Nephron progenitor cell (in vitro differentiated cells): ENCODE results near the gene APIP.

Source experiments
- DNase-seq: peaks from one replicate; pipeline ENCODE4 v3.0.0; 2021
- H3K27ac Mint-ChIP-seq: 2 replicates; pipeline ENCODE4 v1.8.0; 2021; ENCODE audit warnings: mild to moderate bottlenecking, moderate library complexity, mixed read lengths
- H3K27me3 Mint-ChIP-seq: 2 replicates; pipeline ENCODE4 v1.8.0; 2021; ENCODE audit warnings: mild to moderate bottlenecking, low read depth, mixed read lengths; ENCODE audit not compliant: poor library complexity
- H3K36me3 Mint-ChIP-seq: 2 replicates; pipeline ENCODE4 v1.8.0; 2021; ENCODE audit warnings: low read depth, mixed read lengths
- H3K4me1 Mint-ChIP-seq: 2 replicates; pipeline ENCODE4 v1.8.0; 2021; ENCODE audit warnings: mixed read lengths
- H3K4me3 Mint-ChIP-seq: 2 replicates; pipeline ENCODE4 v1.8.0; 2021; ENCODE audit warnings: mild to moderate bottlenecking, moderate library complexity, mixed read lengths
- H3K9me3 Mint-ChIP-seq: 2 replicates; pipeline ENCODE4 v1.8.0; 2021; ENCODE audit warnings: mild to moderate bottlenecking, moderate library complexity, mixed read lengths
- TF ChIP-seq, protein P1 (sequence below): fragments of 200-600 bp; sonication (generic); IDR thresholded peaks from 2 replicates; pipeline ENCODE4 v1.5.0; 2021; ENCODE audit warnings: antibody characterized with exemption

APIP gene

GRCh38 chr11:34928960-34929680 lies 12.9 kb upstream of the APIP start:
- no peak overlapping the region for H3K4me3 Mint-ChIP-seq
- TF ChIP-seq, protein P1, sequence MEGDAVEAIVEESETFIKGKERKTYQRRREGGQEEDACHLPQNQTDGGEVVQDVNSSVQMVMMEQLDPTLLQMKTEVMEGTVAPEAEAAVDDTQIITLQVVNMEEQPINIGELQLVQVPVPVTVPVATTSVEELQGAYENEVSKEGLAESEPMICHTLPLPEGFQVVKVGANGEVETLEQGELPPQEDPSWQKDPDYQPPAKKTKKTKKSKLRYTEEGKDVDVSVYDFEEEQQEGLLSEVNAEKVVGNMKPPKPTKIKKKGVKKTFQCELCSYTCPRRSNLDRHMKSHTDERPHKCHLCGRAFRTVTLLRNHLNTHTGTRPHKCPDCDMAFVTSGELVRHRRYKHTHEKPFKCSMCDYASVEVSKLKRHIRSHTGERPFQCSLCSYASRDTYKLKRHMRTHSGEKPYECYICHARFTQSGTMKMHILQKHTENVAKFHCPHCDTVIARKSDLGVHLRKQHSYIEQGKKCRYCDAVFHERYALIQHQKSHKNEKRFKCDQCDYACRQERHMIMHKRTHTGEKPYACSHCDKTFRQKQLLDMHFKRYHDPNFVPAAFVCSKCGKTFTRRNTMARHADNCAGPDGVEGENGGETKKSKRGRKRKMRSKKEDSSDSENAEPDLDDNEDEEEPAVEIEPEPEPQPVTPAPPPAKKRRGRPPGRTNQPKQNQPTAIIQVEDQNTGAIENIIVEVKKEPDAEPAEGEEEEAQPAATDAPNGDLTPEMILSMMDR, result no peak
- H3K4me1 Mint-ChIP-seq, result peaks cover 11% of the 10 kb centered on the region
- H3K36me3 Mint-ChIP-seq, result peaks cover 29% of the 10 kb centered on the region
- H3K27me3 Mint-ChIP-seq, result no peaks in the 10 kb centered on the region
- H3K27ac Mint-ChIP-seq, result no peak overlapping the region
- H3K9me3 Mint-ChIP-seq, result no peaks in the 10 kb centered on the region
- no peak for DNase-seq

GRCh38 chr11:34928268-34928959 lies 12.2 kb upstream of the APIP start:
- no peak overlapping the region for H3K4me3 Mint-ChIP-seq
- no peak for DNase-seq
- H3K27ac Mint-ChIP-seq, result no peak overlapping the region
- H3K27me3 Mint-ChIP-seq, result no peaks in the 10 kb centered on the region
- peaks cover 11% of the 10 kb centered on the region for H3K4me1 Mint-ChIP-seq
- H3K36me3 Mint-ChIP-seq, result peaks cover 25% of the 10 kb centered on the region
- H3K9me3 Mint-ChIP-seq, result no peaks in the 10 kb centered on the region
- TF ChIP-seq, protein P1, result no peak

DNA sequence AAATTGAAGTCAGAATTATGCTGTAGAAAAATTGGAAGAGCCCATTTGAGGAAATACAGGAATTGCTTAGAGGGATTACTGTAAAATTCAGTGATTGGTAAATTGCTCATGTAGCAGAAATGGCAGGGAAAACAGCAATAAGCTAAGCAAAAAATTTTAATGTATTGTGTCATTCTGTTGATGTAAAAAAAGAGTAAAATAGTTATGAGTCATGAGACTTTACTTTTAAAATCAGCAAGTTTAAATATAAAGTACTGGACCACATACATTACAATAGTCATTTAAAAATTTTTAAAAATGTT lies 10.6 kb upstream of the APIP start:
- Mint-ChIP-seq H3K27me3 (no peaks in the 10 kb centered on the region), H3K27ac (no peak overlapping the region), H3K9me3 (no peaks in the 10 kb centered on the region), H3K4me1 (peaks cover 11% of the 10 kb centered on the region), H3K4me3 (no peak overlapping the region), H3K36me3 (peaks cover 9% of the 10 kb centered on the region)
- DNase-seq, result no peak
- TF ChIP-seq, protein P1, result no peak

- H3K27ac Mint-ChIP-seq, result no peak overlapping the region
- H3K4me1 Mint-ChIP-seq, result peaks cover 11% of the 10 kb centered on the region
- no peak for DNase-seq
- H3K9me3 Mint-ChIP-seq, result no peaks in the 10 kb centered on the region
- H3K36me3 Mint-ChIP-seq, result peaks cover 5% of the 10 kb centered on the region
- H3K4me3 Mint-ChIP-seq, result no peak overlapping the region
- H3K27me3 Mint-ChIP-seq, result no peaks in the 10 kb centered on the region
- TF ChIP-seq, protein P1, result peak; percentile 65
Observed at GRCh38 chr11:34926101-34926830, 10.1 kb upstream of the APIP start.

- H3K27ac Mint-ChIP-seq, result no peak overlapping the region
- no peaks in the 10 kb centered on the region for H3K9me3 Mint-ChIP-seq
- TF ChIP-seq, protein P1, result no peak
- H3K4me1 Mint-ChIP-seq, result peaks cover 11% of the 10 kb centered on the region
- no peaks in the 10 kb centered on the region for H3K36me3 Mint-ChIP-seq
- H3K4me3 Mint-ChIP-seq, result no peak overlapping the region
- DNase-seq, result no peak
- H3K27me3 Mint-ChIP-seq, result no peaks in the 10 kb centered on the region
Observed at GRCh38 chr11:34924714-34925113, 8.5 kb upstream of the APIP start.
